SK-N-MC (cell line): ENCODE results near the gene TDRD12.
"Not testable (repeated sequence)": the region's sequence is repeated elsewhere in the genome, so short reads cannot be mapped to it uniquely, and the experiment has no call there.

ENCODE experiments used
- EZH2 ChIP-seq: fragments of 200-600 bp; sonication (generic); IDR thresholded peaks from one replicate; pipeline ENCODE4 v1.6.1; 2017; ENCODE audit warnings: antibody characterized with exemption
- POLR2AphosphoS5 ChIP-seq: IDR thresholded peaks from 2 replicates; pipeline ENCODE4 v1.6.1; 2012; ENCODE audit warnings: mild to moderate bottlenecking, low read depth, low read length, borderline replicate concordance

DNA sequence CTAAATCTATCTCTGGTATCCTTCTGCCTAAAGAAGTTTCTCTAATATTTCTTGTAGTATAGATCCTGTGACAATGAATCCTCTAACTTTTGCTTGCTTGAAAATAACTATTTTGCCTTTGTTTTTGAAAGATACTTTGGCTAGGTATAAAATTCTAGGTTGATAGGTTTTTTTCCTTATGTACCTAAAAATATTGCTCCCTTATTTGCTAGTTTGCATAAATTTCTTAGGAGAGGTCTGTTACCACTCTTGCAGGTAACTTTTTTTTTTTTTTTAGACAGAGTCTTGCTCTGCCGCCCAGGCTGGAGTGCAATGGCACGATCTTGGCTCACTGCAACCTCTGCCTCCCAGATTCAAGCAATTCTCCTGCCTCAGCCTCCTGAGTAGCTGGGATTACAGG lies 15.6 kb upstream of the TDRD12 start:
- TF ChIP-seq EZH2, POLR2AphosphoS5: not testable (repeated sequence)
